Measurements from ENCODE around the gene JCAD.

The JCAD gene

GRCh38 chr10:30017966-30018365 is 41.4 kb downstream of the JCAD start:
- H3K79me2 ChIP-seq (ENCODE audit: control insufficient read depth, insufficient read depth, low read length, poor library complexity), result no peaks in the 10 kb centered on the region
- no peaks in the 10 kb centered on the region for H3K79me1 ChIP-seq (ENCODE audit: low read length)
- H2AK5ac ChIP-seq (ENCODE audit: low read length), result no peak overlapping the region
- H4K12ac ChIP-seq (ENCODE audit: low read depth, low read length), result no peak overlapping the region
- no peak overlapping the region for H3K4me2 ChIP-seq (ENCODE audit: low read length)
- H2BK5ac ChIP-seq (ENCODE audit: low read depth, low read length, poor library complexity), result no peak overlapping the region
- no peak for DNase-seq
- H3K36me3 ChIP-seq (ENCODE audit: control insufficient read depth in 1 of 2, insufficient read depth in 2 of 2, low read length in 2 of 2), result peaks cover 2% of the 10 kb centered on the region in 2 experiments
- H3K27me3 ChIP-seq (ENCODE audit: insufficient read depth, low read length), result no peaks in the 10 kb centered on the region
- WGBS (ENCODE audit: extremely low coverage, insufficient coverage, insufficient read length), result no CpG with 5 or more reads among the region's 6 CpGs
- no peak overlapping the region for H2BK120ac ChIP-seq (ENCODE audit: insufficient read depth, low read length, poor library complexity)
- no peaks in the 10 kb centered on the region for H3K9me3 ChIP-seq (ENCODE audit: insufficient read depth, low read depth, low read length)
- no peak overlapping the region for H2BK12ac ChIP-seq (ENCODE audit: low read length)
- no peak overlapping the region for H3K9ac ChIP-seq (ENCODE audit: low read length)
- H3K14ac ChIP-seq (ENCODE audit: low read length), result no peak overlapping the region
- no peak overlapping the region for H3K23ac ChIP-seq (ENCODE audit: low read length)
- no peak overlapping the region for H3K27ac ChIP-seq (ENCODE audit: low read depth, low read length)
- no peak overlapping the region for H3K18ac ChIP-seq (ENCODE audit: low read length)
- H2AFZ ChIP-seq (ENCODE audit: insufficient read depth, low read length, poor library complexity), result no peak overlapping the region
- H3K4me3 ChIP-seq (ENCODE audit: low read depth, low read length), result no peak overlapping the region
- no peak overlapping the region for H4K91ac ChIP-seq (ENCODE audit: low read depth, low read length)
- no peak overlapping the region for H4K8ac ChIP-seq (ENCODE audit: low read depth, low read length)
- H3K4me1 ChIP-seq (ENCODE audit: control insufficient read depth in 1 of 2, insufficient read depth in 2 of 2, low read length in 2 of 2), result no peaks in the 10 kb centered on the region
- no peak overlapping the region for H3K4ac ChIP-seq (ENCODE audit: low read depth, low read length)

- no peak overlapping the region for H4K12ac ChIP-seq (ENCODE audit: low read depth, low read length)
- H3K27ac ChIP-seq (ENCODE audit: low read depth, low read length), result no peak overlapping the region
- H3K9me3 ChIP-seq (ENCODE audit: insufficient read depth, low read depth, low read length), result no peaks in the 10 kb centered on the region
- H2AK5ac ChIP-seq (ENCODE audit: low read length), result no peak overlapping the region
- H3K4ac ChIP-seq (ENCODE audit: low read depth, low read length), result no peak overlapping the region
- H2AFZ ChIP-seq (ENCODE audit: insufficient read depth, low read length, poor library complexity), result no peak overlapping the region
- no peaks in the 10 kb centered on the region for H3K27me3 ChIP-seq (ENCODE audit: insufficient read depth, low read length)
- H4K8ac ChIP-seq (ENCODE audit: low read depth, low read length), result no peak overlapping the region
- H3K18ac ChIP-seq (ENCODE audit: low read length), result no peak overlapping the region
- H2BK12ac ChIP-seq (ENCODE audit: low read length), result no peak overlapping the region
- H3K4me1 ChIP-seq (ENCODE audit: control insufficient read depth in 1 of 2, insufficient read depth in 2 of 2, low read length in 2 of 2), result no peaks in the 10 kb centered on the region
- no CpG with 5 or more reads among the region's 6 CpGs for whole genome bisulfite sequencing (ENCODE audit: extremely low coverage, insufficient coverage, insufficient read length)
- no peak overlapping the region for H2BK120ac ChIP-seq (ENCODE audit: insufficient read depth, low read length, poor library complexity)
- H3K14ac ChIP-seq (ENCODE audit: low read length), result no peak overlapping the region
- no peaks in the 10 kb centered on the region for H3K79me2 ChIP-seq (ENCODE audit: control insufficient read depth, insufficient read depth, low read length, poor library complexity)
- H3K79me1 ChIP-seq (ENCODE audit: low read length), result no peaks in the 10 kb centered on the region
- no peak overlapping the region for H3K9ac ChIP-seq (ENCODE audit: low read length)
- DNase-seq, result no peak
- H3K36me3 ChIP-seq (ENCODE audit: control insufficient read depth in 1 of 2, insufficient read depth in 2 of 2, low read length in 2 of 2), result peaks cover 2% of the 10 kb centered on the region in 2 experiments
- no peak overlapping the region for H3K23ac ChIP-seq (ENCODE audit: low read length)
- no peak overlapping the region for H3K4me2 ChIP-seq (ENCODE audit: low read length)
- no peak overlapping the region for H3K4me3 ChIP-seq (ENCODE audit: low read depth, low read length)
- no peak overlapping the region for H2BK5ac ChIP-seq (ENCODE audit: low read depth, low read length, poor library complexity)
- no peak overlapping the region for H4K91ac ChIP-seq (ENCODE audit: low read depth, low read length)
Observed at GRCh38 chr10:30017556-30017955, 41.8 kb downstream of the JCAD start.

- H3K4ac ChIP-seq (ENCODE audit: low read depth, low read length), result no peak overlapping the region
- no CpG with 5 or more reads among the region's 8 CpGs for WGBS (ENCODE audit: extremely low coverage, insufficient coverage, insufficient read length)
- no peaks in the 10 kb centered on the region for H3K27me3 ChIP-seq (ENCODE audit: insufficient read depth, low read length)
Observed at GRCh38 chr10:30014511-30014910, 44.9 kb downstream of the JCAD start.

GRCh38 chr10:30013757-30014156 is 45.6 kb downstream of the JCAD start:
- Histone ChIP-seq H4K12ac (ENCODE audit: low read depth, low read length) (no peak overlapping the region), H3K79me2 (ENCODE audit: control insufficient read depth, insufficient read depth, low read length, poor library complexity) (no peaks in the 10 kb centered on the region), H2BK5ac (ENCODE audit: low read depth, low read length, poor library complexity) (no peak overlapping the region), H3K4me2 (ENCODE audit: low read length) (no peak overlapping the region), H3K4me3 (ENCODE audit: low read depth, low read length) (no peak overlapping the region), H4K91ac (ENCODE audit: low read depth, low read length) (no peak overlapping the region), H3K36me3 (ENCODE audit: control insufficient read depth in 1 of 2, insufficient read depth in 2 of 2, low read length in 2 of 2) (peaks cover 0 to 2% of the 10 kb centered on the region in 2 experiments), H3K27me3 (ENCODE audit: insufficient read depth, low read length) (no peaks in the 10 kb centered on the region), H2AK5ac (ENCODE audit: low read length) (no peak overlapping the region), H3K18ac (ENCODE audit: low read length) (no peak overlapping the region), H3K9ac (ENCODE audit: low read length) (no peak overlapping the region), H3K9me3 (ENCODE audit: insufficient read depth, low read depth, low read length) (no peaks in the 10 kb centered on the region), H3K14ac (ENCODE audit: low read length) (no peak overlapping the region), H4K8ac (ENCODE audit: low read depth, low read length) (no peak overlapping the region), H3K79me1 (ENCODE audit: low read length) (no peaks in the 10 kb centered on the region), H3K27ac (ENCODE audit: low read depth, low read length) (no peak overlapping the region), H3K4ac (ENCODE audit: low read depth, low read length) (no peak overlapping the region), H3K4me1 (ENCODE audit: control insufficient read depth in 1 of 2, insufficient read depth in 2 of 2, low read length in 2 of 2) (no peaks in the 10 kb centered on the region), H2BK120ac (ENCODE audit: insufficient read depth, low read length, poor library complexity) (no peak overlapping the region), H3K23ac (ENCODE audit: low read length) (no peak overlapping the region), H2AFZ (ENCODE audit: insufficient read depth, low read length, poor library complexity) (no peak overlapping the region), H2BK12ac (ENCODE audit: low read length) (no peak overlapping the region)
- no peak for DNase-seq
- WGBS (ENCODE audit: extremely low coverage, insufficient coverage, insufficient read length), result no CpG with 5 or more reads among the region's 5 CpGs

More at GRCh38 chr10:30014511-30014910, 44.9 kb downstream of the JCAD start:
- Histone ChIP-seq H3K4me3 (ENCODE audit: low read depth, low read length) (no peak overlapping the region), H2BK120ac (ENCODE audit: insufficient read depth, low read length, poor library complexity) (no peak overlapping the region), H3K4me2 (ENCODE audit: low read length) (no peak overlapping the region), H3K9me3 (ENCODE audit: insufficient read depth, low read depth, low read length) (no peaks in the 10 kb centered on the region), H3K79me1 (ENCODE audit: low read length) (no peaks in the 10 kb centered on the region), H2BK12ac (ENCODE audit: low read length) (no peak overlapping the region), H3K23ac (ENCODE audit: low read length) (no peak overlapping the region), H4K91ac (ENCODE audit: low read depth, low read length) (no peak overlapping the region), H2AFZ (ENCODE audit: insufficient read depth, low read length, poor library complexity) (no peak overlapping the region), H2AK5ac (ENCODE audit: low read length) (no peak overlapping the region), H3K79me2 (ENCODE audit: control insufficient read depth, insufficient read depth, low read length, poor library complexity) (no peaks in the 10 kb centered on the region), H4K12ac (ENCODE audit: low read depth, low read length) (no peak overlapping the region), H2BK5ac (ENCODE audit: low read depth, low read length, poor library complexity) (no peak overlapping the region), H3K27ac (ENCODE audit: low read depth, low read length) (no peak overlapping the region), H4K8ac (ENCODE audit: low read depth, low read length) (no peak overlapping the region), H3K36me3 (ENCODE audit: control insufficient read depth in 1 of 2, insufficient read depth in 2 of 2, low read length in 2 of 2) (peaks cover 0 to 2% of the 10 kb centered on the region in 2 experiments), H3K14ac (ENCODE audit: low read length) (no peak overlapping the region), H3K18ac (ENCODE audit: low read length) (no peak overlapping the region), H3K4me1 (ENCODE audit: control insufficient read depth in 1 of 2, insufficient read depth in 2 of 2, low read length in 2 of 2) (no peaks in the 10 kb centered on the region), H3K9ac (ENCODE audit: low read length) (no peak overlapping the region)
- no peak for DNase-seq

Measured in trophoblast cell (in vitro differentiated cells and primary cell).